Spleen (tissue), 7 donors: Measurements from ENCODE around the gene CPE.

Experiments
- POLR2A ChIP-seq, 3 donors: fragments of 450-650 bp; IDR thresholded peaks; one replicate each; pipeline ENCODE4 v1.5.1; 2017; ENCODE audit warnings: antibody characterized with exemption in 3 of 3, mild to moderate bottlenecking in 1 of 3
- POLR2AphosphoS5 ChIP-seq, 3 donors: sonication (generic); formaldehyde crosslinking; IDR thresholded peaks; one replicate each; pipeline ENCODE4 v1.5.1; 2017; ENCODE audit warnings: antibody characterized with exemption in 3 of 3
- TF ChIP-seq, protein P1 (sequence below), 11 experiments: fragments of 200-600 bp in 7 of 11; fragments of 450-650 bp in 4 of 11; sonication (generic) in 4 of 11; IDR thresholded peaks in 8 of 11; conservative IDR thresholded peaks in 3 of 11; 1 replicate in 7 of 11; 2 replicates in 4 of 11; pipeline versions ENCODE4 v1.4.0 to v1.8.0; 2016 to 2021; ENCODE audit warnings: antibody characterized with exemption in 11 of 11, inconsistent platforms in 4 of 11, mild to moderate bottlenecking in 1 of 11
- donor health status: DM: no; HTN: no; CAD: no; lungs with moderate emphysema.
- donor health status: DM: no; HTN: no; CAD: no.
- donor health status: DM: no; HTN: no; CAD: no.

GRCh38 chr4:165481053-165481835, 102.4 kb downstream of the CPE start:
- TF ChIP-seq, protein P1, sequence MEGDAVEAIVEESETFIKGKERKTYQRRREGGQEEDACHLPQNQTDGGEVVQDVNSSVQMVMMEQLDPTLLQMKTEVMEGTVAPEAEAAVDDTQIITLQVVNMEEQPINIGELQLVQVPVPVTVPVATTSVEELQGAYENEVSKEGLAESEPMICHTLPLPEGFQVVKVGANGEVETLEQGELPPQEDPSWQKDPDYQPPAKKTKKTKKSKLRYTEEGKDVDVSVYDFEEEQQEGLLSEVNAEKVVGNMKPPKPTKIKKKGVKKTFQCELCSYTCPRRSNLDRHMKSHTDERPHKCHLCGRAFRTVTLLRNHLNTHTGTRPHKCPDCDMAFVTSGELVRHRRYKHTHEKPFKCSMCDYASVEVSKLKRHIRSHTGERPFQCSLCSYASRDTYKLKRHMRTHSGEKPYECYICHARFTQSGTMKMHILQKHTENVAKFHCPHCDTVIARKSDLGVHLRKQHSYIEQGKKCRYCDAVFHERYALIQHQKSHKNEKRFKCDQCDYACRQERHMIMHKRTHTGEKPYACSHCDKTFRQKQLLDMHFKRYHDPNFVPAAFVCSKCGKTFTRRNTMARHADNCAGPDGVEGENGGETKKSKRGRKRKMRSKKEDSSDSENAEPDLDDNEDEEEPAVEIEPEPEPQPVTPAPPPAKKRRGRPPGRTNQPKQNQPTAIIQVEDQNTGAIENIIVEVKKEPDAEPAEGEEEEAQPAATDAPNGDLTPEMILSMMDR (IDR thresholded peaks at IDR 0.05 in 8 of 11, conservative IDR thresholded peaks at IDR 0.05 in 3 of 11) = no peak
- no peak for TF ChIP-seq POLR2A (IDR thresholded peaks at IDR 0.05)
- no peak for TF ChIP-seq POLR2AphosphoS5 (IDR thresholded peaks at IDR 0.05)
